Ammon's horn (tissue), 1 donor: Measurements from ENCODE around the gene GRIK4.
"Not testable (repeated sequence)": the region's sequence is repeated elsewhere in the genome, so short reads cannot be mapped to it uniquely, and the experiment has no call there.

Experiments used
- DNase-seq: peaks from one replicate; pipeline ENCODE4 v3.0.0-alpha.2; 2016; ENCODE audit warnings: low spot score

GRIK4 gene

DNA sequence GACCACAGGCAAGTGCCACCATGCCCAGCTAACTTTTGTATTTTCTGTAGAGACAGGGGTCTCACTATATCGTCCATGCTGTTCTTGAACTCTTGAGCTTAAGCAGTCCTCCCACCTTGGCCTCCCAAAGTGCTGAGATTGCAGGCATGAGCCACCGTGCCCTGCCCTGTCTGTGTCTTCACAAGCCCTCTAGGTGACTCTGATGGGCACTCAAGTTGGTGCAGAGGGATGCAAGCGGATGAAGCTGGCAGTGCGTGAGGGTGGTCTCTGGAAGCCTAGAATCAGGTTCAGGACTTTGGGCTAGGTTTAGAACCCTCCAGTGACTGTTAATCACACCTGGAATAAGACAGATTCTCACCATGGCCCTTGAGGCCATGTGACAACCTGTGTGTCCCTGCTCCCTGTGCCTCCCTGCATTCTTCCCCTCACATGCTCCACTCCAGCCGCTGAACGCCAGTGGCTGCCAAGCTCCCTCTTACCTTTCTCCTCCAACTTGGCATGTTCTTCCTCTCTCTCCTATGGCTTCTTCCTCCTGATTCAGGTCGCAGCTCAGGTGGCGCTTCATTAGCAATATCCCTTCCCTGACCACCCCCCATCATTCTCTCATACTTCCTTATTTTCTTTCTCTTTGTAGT is 270.1 kb downstream of the GRIK4 start:
- no peak for DNase-seq

DNA sequence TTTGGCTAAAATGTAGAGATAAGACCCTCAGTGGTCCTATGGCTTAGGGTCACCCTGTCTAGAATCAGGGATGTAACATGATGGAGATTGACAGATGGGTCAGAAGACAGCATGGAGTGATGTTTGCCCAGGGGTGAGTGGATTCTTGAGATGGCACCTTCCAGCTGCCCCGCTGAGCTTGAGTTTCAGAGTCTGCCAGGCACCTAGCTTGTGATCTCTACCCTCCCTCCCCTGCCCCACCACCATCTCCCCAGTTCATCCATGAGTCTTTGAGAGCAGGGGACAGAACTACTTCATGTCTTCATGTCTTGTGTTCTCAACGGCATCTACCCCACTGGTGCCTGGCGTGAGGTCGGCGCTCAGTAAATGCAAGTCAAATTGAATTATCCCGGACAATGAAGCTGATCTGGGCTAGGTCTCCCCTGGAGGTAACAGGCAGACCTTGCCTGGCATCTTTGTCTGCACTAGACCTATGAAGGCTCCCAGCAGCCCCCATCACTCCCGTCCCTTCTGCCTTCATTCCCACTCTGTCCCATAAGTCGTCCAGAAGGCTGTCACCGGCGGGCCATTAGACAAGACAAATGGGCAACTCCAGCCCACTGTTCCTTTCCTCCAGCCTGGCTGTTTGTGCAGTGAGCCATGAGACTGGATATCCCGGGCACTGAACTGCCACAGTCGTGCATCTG is 273.2 kb downstream of the GRIK4 start:
- DNase-seq: no peak

DNA sequence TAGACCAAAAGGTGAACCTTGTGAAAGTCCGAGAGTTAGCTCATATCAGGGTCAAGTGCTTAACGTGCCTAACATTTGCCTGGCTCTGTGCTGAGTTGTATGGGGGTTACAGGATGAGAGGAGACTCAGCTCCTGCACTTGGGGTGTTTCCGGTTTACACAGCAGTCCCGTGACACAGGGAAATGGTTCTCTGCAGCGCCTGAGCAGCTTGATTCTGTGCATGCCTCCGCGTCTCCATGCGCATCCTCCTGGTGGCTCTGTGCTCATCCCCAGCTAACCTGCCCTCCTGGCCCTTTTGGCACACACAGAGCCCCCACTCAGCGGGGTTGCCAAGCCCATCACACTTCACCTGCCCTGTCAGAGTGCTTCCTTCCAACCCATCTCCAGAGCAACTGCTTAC is 274.0 kb downstream of the GRIK4 start:
- DNase-seq: no peak

DNA sequence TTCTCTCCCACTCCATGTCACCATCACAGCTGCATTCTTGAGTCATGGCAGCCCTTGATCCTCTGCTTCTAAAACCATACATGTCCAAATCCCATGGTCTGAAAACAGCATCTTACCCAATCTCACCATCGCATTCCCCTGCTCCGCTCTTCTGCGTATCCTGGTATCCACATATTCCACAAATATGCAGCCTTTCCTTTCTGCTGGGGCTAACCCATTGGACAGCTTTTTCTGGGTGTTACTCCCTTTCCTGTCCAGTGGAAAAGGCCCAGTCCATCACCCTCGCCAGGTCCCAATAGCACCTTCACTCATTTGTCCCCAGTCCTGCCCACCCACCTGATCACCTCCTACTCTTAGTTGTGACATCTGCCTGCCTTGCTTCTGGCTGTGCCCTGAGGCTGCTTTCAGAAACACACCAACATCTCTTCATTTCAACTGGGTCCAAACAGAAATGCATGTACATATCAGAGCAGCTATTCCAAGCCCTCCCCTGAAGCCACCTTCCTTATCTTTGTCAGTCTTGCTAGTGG is 274.7 kb downstream of the GRIK4 start:
- no peak for DNase-seq

DNA sequence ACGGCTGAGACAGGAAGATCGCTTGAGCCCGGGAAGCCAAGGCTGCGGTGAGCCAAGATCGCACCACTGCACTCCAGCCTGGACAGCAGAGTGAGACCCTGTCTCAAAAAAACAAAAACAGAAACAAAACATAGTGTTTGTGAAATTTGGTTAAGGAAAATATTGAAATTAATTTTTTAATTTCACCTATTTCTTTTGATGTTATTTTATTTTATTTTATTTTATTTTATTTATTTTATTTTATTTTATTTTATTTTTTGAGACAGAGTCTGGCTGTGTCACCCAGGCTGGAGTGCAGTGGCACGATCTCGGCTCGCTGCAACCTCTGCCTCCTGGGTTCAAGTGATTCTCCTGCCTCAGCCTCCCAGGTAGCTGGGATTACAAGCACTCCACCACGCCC is 275.7 kb downstream of the GRIK4 start:
- not testable (repeated sequence) for DNase-seq

DNA sequence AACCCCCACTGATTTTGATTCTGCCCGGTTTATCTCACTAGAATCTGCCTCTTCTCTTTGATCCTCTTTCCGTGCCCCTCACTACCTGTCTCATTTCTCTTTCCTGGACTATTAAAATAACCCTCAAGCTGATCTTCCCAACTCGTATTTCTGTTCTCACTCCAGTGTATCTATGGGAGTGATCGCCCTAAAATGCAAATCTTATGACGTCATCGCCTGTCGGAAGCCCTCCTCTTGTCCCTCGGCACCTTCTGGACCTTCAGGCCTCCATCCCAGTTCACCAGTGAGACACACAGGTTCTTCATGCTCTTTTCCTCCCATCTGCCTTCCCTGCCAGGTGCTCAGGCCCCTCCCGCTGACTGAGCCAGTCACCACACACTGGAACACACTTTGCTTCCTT is 277.8 kb downstream of the GRIK4 start:
- DNase-seq: no peak

DNA sequence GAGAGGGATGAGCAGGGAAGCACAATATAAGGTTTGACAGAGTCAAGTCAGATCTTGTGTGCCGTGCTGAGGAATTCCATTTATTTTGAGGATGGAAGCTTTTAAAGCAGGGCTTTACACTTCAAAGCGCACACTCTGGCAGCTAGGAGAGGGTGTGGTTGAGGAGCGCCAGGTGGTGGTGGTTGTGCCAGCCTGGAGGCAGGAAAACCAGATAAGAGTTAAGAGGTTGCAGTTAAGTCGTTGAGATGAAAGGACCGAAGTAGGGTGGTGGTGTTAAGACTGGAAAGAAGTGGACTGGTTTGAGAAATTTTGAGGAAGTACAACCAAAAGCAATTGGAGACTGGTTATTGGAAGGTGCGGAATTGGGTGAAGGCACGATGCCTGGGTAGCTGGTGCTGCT is 280.8 kb downstream of the GRIK4 start:
- DNase-seq: no peak

DNA sequence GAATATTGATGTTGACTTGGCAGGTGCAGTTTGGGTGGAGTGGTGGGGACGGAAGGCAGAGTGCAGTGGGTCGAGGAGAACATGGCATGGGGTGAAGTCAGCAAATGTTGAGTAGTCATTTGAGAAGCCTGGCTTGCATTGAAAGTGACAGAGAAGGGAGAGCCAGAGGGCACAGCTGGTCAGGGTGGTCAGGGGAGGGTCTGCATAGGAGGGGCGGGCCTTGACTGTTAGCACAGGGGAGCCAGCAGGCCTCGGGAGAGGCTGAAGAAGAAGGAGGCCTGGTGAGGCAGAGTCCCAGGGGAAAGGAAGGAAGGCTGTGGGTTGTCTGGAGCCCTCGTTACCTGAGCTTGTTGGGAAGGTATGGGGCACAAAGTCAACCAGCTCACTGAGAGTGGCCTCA is 281.6 kb downstream of the GRIK4 start:
- DNase-seq: no peak

DNA sequence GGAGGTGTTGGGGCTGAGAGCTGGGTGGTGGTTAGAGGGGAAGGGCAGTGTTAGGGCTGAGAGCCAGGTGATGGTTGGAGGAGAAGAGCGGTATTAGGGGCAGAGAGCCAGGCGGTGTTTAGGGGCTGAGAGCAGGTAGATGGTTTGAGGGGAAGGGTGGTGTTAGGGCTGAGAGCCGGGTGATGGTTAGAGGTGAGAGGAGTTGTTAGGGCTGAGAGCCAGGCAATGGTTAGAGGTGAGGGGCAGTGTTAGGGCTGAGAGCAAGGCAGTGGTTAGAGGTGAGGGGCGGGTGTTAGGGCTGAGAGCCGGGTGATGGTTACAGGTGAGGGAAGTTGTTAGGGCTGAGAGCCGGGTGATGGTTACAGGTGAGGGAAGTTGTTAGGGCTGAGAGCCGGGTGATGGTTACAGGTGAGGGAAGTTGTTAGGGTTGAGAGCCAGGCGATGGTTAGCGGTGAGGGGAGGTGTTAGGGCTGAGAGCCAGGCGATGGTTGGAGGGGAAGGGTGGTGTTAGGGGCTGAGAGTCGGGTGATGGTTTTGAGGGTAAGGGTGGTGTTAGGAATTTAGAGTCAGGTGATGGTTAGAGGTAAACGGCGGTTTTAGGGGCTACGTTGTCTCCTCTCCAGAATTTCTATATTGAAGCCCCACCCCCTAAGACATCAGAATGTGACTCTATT is 282.4 kb downstream of the GRIK4 start:
- DNase-seq: no peak

DNA sequence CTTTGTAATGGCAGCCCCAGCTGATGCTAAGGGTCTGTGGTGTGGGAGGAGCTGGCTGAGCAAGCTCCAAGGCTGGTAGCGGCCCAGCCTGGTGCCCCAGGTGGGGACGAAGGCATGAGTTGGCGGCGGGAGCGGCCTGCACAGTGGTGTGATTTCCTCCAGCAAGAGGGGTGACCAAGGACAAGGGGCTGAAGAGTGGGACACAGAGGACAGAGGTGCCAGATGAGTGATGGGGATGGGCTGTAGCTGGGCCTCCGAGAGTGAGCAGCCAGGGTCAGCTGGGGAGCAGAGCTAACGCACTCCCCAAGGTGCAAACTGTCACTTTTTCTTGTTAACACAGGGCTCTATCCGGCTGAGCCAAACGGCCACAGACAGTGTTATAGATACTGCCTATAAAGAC is 283.2 kb downstream of the GRIK4 start:
- DNase-seq: no peak

DNA sequence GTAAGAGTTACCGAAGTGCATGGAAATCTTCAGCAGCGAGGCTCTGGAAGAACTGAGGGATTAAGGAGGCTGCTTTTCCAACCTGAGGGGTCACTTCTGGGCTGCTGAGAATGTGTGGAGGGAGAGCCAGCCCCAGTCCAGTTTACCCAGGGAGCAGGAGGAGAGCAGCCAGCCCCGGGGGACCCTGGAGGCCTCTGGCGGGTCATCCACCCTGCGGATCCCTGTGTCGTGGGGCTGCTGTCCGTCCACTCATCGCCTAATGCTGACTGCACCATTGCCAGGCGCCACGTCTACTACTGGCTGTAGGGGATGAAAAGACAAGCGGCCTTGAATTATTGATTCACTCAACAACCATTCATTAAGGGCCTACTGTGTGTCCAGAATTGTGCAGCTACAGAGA is 283.6 kb downstream of the GRIK4 start:
- DNase-seq: no peak

DNA sequence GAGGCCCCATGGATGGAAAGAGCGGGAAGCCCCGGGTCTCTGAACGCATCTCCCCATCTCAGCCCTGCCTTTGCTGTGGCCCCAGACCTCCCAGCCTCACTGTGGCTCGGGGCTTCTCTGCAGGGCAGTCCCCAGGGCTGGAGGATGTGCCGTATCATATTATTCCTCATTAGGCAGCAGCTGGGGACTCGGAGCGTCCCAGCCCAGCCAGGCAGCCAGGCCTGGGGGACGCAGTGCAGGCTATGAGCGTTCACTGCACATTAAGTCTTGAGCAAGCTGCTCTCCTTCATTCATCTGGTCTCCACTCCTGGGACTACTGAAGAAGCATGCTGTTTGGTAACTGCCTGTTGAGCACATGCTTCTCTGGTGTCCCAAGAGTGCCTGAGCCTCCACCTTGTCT is 285.6 kb downstream of the GRIK4 start:
- no peak for DNase-seq

DNA sequence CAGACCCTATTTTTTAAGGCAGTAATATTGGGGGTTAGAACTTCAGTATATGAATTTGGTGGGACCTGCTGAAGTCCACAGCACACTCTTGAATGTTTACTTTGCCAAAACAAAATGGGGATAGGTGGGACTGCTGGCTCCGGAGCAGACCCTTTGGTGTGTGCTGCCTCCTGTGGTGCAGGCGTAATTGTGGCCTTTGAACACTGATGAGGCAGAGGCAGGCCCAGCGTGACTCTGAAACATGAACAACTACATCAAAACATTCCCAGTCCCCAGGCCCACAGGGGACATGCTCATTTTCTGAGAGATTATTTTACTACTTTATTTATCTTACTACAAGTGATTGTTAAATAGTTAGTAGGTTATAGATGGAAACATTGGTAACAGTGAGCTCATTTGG is 287.3 kb downstream of the GRIK4 start:
- DNase-seq: no peak

DNA sequence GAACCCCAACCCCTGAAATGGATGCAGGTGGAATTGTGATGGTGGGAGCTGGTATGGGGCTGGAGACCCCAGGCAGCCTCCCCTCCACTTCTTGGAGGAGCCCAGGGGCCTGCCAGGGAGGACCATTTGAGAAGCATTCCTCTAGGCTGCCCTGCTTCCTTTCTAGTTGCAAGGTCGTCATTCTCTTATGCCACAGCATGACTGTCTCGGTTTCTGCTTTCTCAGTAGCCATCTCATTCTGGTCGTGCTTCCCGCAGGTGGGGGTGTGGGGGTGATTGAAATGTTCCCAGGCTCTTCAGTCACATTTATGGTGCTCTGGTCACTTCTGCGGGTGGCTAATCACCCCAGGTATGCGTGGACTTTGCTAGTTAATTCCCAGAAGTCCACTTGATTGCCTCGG is 288.7 kb downstream of the GRIK4 start:
- DNase-seq: no peak

DNA sequence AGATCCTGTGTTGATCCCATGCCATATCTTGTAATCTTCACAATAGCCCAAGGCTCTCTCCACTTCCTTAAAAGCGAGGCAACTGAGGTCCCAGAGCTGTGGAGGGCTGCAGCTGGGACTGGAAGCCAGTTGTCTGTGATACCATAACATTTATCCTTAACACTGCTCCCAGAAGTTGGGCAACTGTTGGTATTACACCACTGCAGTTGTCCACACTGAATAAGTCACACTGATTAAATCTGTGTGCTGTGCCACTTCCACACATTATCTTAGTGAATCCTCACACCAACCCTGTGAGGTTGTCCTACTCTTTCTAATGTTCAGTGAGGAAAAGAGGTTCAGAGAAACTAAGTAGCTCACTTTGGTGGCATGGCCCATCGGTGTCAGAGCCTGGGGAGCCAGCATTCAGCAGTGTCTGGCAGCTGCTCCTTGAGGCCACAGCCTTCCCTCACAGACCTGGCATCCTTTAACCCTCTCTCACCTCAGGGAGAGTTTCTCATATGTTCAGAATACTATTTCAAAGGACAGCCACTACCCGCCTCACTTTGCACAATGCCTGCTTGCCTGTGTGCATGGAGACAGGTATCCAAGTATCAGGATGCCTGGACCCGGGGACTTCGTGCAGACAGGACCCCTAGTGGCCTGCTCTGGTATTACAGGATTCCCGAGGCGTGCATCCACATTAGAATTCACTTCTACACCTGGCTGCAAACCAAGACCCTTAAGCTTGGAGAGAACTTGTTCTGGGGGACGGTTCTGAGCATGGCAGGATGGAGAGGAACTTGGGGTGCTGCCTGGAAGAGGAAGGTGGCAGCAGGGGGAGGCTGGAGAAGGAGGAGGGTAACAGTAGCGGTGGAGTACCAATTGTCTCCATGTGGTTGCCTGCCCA is 290.5 kb downstream of the GRIK4 start:
- DNase-seq: peak; percentile 74

DNA sequence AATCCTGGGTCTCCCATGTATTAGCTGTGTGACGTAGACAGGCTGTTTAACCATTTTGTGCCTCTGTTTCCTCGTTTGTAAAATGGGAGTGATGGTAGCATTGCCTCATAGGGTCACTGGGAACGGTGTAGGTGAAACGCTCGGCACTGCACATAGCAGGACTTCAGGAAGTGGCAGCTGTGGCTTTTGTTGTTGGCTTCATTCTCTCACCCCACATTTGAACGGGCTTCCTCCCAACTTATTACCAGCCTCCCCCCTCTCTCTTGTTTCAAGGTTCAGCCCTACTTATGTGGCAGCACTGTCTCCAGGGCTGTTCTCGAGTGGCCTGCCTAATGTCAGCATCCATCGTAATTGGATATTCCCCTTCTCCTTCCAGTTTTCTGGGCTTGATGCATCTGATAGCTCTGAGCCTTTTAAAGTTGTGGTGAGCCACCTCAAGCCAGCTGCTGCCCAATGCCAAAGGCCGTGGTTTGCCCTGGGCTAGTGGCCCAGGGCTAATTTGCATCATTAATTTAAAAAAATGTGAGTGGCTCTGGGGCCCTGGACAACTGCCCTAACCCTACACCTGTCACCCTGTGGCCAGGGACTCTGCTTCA is 294.5 kb downstream of the GRIK4 start:
- DNase-seq: no peak

DNA sequence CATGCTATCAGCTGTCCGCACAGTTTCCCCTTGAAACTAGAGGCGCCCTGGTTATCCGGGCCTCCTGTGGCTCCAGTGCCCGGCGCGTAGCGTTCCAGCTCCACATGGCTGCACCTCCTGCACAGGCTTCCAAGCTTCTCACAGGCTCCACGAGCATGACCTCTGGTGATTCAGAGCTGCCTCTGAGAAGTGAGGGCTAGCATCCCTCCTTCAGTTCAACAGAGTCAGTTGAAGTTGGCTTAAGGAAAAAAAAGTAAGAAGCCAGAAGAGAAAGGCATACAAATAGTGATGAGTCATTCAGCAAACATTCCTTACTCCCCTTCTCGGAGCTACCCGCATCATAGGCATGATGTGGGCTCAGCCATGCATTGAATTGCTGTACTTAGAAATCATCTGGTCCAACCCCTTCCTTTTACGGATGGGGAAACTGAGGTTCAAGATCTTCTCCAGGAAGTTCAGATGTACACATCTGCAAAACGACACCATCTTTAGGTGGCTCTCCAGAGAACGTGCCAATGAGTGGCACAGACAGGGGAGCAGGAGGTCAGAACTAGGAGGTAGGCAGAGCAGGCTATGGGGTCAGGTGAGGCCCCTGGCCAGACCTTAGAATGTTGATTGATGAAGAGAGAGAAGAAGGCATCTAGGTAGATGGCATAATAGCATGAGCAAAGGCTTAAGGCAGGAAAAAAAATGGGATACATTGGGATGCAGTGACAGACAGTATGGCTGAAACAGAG is 296.0 kb downstream of the GRIK4 start:
- no peak for DNase-seq

DNA sequence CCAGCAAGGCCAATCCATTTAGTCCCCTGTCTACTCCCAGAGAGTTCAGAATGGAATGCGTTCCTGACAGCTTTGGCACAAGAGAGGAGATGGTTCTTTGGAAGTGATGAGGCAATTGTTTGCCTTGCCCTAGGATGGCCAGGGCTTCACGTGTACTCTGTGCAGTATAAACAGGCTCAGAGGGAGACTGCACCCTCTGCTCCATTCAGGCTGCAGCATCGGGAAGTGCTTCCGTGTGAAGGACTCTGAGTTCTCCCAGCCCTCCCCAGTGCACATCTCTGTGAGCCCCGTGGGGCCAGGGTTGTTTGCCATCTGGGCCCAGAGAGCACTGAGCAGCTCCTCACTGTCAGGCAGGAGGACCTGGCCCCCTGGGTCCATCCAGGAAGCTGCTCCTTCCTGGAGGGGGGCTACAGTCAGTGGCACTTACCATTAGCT is 297.1 kb downstream of the GRIK4 start:
- DNase-seq: no peak

DNA sequence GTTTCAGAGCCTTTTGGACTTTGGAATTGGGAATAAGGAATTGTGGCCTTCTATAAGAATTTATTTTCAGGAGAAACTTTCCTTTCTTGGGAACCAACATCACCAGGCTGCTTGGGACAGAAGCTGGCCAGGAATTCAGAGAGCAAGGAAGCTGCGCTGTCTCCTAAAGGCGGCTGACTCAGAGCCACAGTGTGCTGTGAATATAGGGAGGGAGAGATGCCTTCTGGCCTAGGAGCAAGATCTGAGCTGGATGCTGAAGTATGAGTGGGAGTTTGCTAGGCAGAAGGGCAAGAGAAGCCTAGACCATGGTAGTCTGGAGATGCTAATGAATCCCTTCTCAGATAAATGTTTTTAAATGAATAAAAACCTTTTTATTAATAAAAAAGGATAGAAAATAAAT is 298.7 kb downstream of the GRIK4 start:
- DNase-seq: no peak

DNA sequence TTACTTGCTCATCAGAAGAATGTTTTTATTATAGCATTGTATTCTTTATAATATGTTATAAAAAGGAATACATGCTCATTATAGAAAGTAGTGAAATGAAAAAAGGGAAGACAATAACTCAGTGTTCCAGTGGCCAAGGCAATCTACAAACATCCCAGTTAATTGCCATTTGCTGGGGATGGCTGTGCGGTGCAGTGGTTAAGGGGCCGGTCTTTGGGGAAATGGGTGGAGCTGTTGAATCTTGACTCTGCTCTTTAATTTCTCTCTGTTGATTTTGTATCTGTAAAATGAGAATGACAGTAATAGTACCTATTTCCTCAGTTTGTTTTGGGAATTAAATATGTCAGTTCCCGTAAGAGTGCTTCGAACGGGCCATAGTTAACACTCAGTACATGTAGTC is 299.7 kb downstream of the GRIK4 start:
- DNase-seq: no peak

DNA sequence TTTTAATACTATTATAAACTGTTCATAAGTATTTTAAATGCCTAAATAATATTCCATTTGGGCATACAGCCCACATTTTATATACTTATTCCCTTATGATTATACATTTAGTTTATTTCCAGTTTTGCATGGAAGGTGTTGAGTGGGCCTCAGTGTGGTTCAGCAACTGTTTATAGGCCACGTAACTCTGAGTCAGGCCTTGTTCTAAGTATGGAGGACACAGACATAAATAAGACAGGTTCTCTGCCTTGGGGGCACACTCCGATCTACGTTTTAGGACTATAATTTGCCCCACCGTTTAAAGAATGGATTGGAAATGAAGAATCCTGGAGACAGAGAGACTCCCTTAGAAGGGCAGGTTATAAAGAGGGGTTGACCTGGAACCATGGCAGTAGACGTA is 300.2 kb downstream of the GRIK4 start:
- no peak for DNase-seq
